Right cardiac atrium (tissue), 5 donors: ENCODE results near the gene NEK1. TPM values are rescaled to one million over a fixed set of nuclear protein-coding genes. Genes with fewer than 3 reads are reported as not detected.
A peak's percentile ranks its signal among the peaks of the same experiment; 100 is the strongest.

Source experiments
- ATAC-seq, 2 donors: fragments of 200-7000 bp; cut with Tn5 transposase; one replicate each; pipeline versions ENCODE4 v1.8.0 to v1.9.1; 2020; ENCODE audit warnings: moderate library complexity in 2 of 2, mild to moderate bottlenecking in 1 of 2
- DNase-seq, 3 donors: peaks; one replicate each; pipeline ENCODE4 v3.0.0-alpha.2; 2020
- H3K27ac ChIP-seq: one replicate; pipeline ENCODE4 v1.5.1; 2013; ENCODE audit warnings: mild to moderate bottlenecking, low read length, control low read depth, moderate library complexity
- H3K27me3 ChIP-seq: one replicate; pipeline ENCODE4 v1.6.1; 2013; ENCODE audit not compliant: control insufficient read depth, insufficient read depth
- H3K4me1 ChIP-seq: one replicate; pipeline ENCODE4 v1.6.1; 2013; ENCODE audit warnings: low read length; ENCODE audit not compliant: control insufficient read depth, insufficient read depth
- H3K4me3 ChIP-seq: one replicate; pipeline ENCODE4 v1.5.1; 2013; ENCODE audit warnings: low read length, control low read depth
- H3K9me3 ChIP-seq: one replicate; pipeline ENCODE4 v1.6.1; 2013; ENCODE audit warnings: low read length; ENCODE audit not compliant: control insufficient read depth
- WGBS: extraction: QIAGEN DNeasy Blood & Tissue Kit; methylation state at CpG from one replicate; pipeline ENCODE4 v1.1.7; 2013; 5-methylcytosine and 5-hydroxymethylcytosine counted together
- intact Hi-C, 4 donors: fragments of 100-400 bp; cut with DNase I; formaldehyde crosslinking; loops; one replicate each; pipeline versions ENCODE4 v1.11.0 to v1.14.0; 2022 to 2023
- polyA plus RNA-seq: library from polyadenylated mRNA; stranded (reverse); fragments of 200-250 nt; gene quantifications from one replicate; pipeline ENCODE4 v1.2.3, GENCODE V29; 2013
- total RNA-seq, 4 donors: library from RNA; stranded (reverse); fragmentation: NEBNext Ultra II Directional; extraction: Animal tissue kit (Norgen Biotek cat#: 25700); gene quantifications; one replicate each; pipeline ENCODE4 v1.2.1, GENCODE V29; 2021
- donor health status: healthy with polysubstance abuse.
- donor health status: DM: no; HTN: yes; CAD: no.
- donor health status: DM: no; HTN: no; CAD: no.
- donor health status: DM: no; HTN: yes; CAD: no; lungs with severe emphysema.
- donor health status: DM: yes; HTN: yes; CAD: no.

NEK1 gene
- total and polyA plus RNA-seq, 5 donors: 5.5 to 16.9 (median 14.0) TPM

GRCh38 chr4:169417629-169418282 lies 194.6 kb downstream of the NEK1 start:
- Histone ChIP-seq H3K4me3 (no peak overlapping the region), H3K9me3 (no peaks in the 10 kb centered on the region), H3K4me1 (no peaks in the 10 kb centered on the region), H3K27ac (no peak overlapping the region), H3K27me3 (no peaks in the 10 kb centered on the region)
- 93% methylated on average over 1 of the region's 1 CpG for WGBS
- DNase-seq (no peak), ATAC-seq (no peak)
- intact Hi-C loops: no loop called here

GRCh38 chr4:169416997-169417396 lies 195.4 kb downstream of the NEK1 start:
- Histone ChIP-seq H3K27ac (no peak overlapping the region), H3K4me3 (no peak overlapping the region), H3K9me3 (no peaks in the 10 kb centered on the region), H3K4me1 (no peaks in the 10 kb centered on the region), H3K27me3 (no peaks in the 10 kb centered on the region)
- DNase-seq (no peak), ATAC-seq (no peak)
- intact Hi-C loops: no loop called here

GRCh38 chr4:169416461-169416860 lies 195.9 kb downstream of the NEK1 start:
- Histone ChIP-seq H3K4me1 (no peaks in the 10 kb centered on the region), H3K27ac (no peak overlapping the region), H3K4me3 (no peak overlapping the region), H3K9me3 (no peaks in the 10 kb centered on the region), H3K27me3 (no peaks in the 10 kb centered on the region)
- ATAC-seq: no peak
- intact Hi-C loops: no loop called here
- 98% methylated on average over 4 of the region's 4 CpGs for WGBS
- no peak for DNase-seq

GRCh38 chr4:169414913-169415312 lies 197.5 kb downstream of the NEK1 start:
- no peaks in the 10 kb centered on the region for H3K27me3 ChIP-seq
- no peak overlapping the region for H3K4me3 ChIP-seq
- H3K27ac ChIP-seq: no peak overlapping the region
- intact Hi-C loops: no loop called here
- no peak for ATAC-seq
- no peaks in the 10 kb centered on the region for H3K4me1 ChIP-seq
- no peaks in the 10 kb centered on the region for H3K9me3 ChIP-seq
- WGBS: 100% methylated on average over 1 of the region's 1 CpG
- no peak for DNase-seq

GRCh38 chr4:169412046-169412445 lies 200.3 kb downstream of the NEK1 start:
- H3K4me1 ChIP-seq: no peaks in the 10 kb centered on the region
- intact Hi-C loops: no loop called here
- no peaks in the 10 kb centered on the region for H3K27me3 ChIP-seq
- no peak overlapping the region for H3K4me3 ChIP-seq
- H3K9me3 ChIP-seq: no peaks in the 10 kb centered on the region
- ATAC-seq: no peak
- no peak for DNase-seq
- no peak overlapping the region for H3K27ac ChIP-seq

GRCh38 chr4:169410839-169411770 lies 201.3 kb downstream of the NEK1 start:
- Histone ChIP-seq H3K4me1 (no peaks in the 10 kb centered on the region), H3K4me3 (no peak overlapping the region), H3K27me3 (no peaks in the 10 kb centered on the region), H3K9me3 (no peaks in the 10 kb centered on the region), H3K27ac (no peak overlapping the region)
- ATAC-seq: no peak
- peak in 1 of 3 donors; percentile 61 for DNase-seq
- intact Hi-C loops: no loop called here
- 81% methylated on average over 12 of the region's 12 CpGs for WGBS

GRCh38 chr4:169407217-169407845 lies 205.1 kb downstream of the NEK1 start:
- H3K27me3 ChIP-seq: no peaks in the 10 kb centered on the region
- ATAC-seq (peak; percentile 94), DNase-seq (no peak)
- intact Hi-C loops: no loop called here
- no peaks in the 10 kb centered on the region for H3K9me3 ChIP-seq
- no peak overlapping the region for H3K27ac ChIP-seq
- H3K4me1 ChIP-seq: peaks cover 1% of the 10 kb centered on the region
- no peak overlapping the region for H3K4me3 ChIP-seq
- WGBS: 52% methylated on average over 1 of the region's 1 CpG

GRCh38 chr4:169404960-169405359 lies 207.4 kb downstream of the NEK1 start:
- WGBS: 58% methylated on average over 1 of the region's 1 CpG
- Histone ChIP-seq H3K4me1 (peaks cover 1% of the 10 kb centered on the region), H3K4me3 (no peak overlapping the region), H3K27ac (no peak overlapping the region), H3K27me3 (no peaks in the 10 kb centered on the region), H3K9me3 (no peaks in the 10 kb centered on the region)
- DNase-seq: no peak
- ATAC-seq: no peak
- intact Hi-C loops: no loop called here

GRCh38 chr4:169400832-169401231 lies 211.6 kb downstream of the NEK1 start:
- Histone ChIP-seq H3K27ac (no peak overlapping the region), H3K4me3 (no peak overlapping the region), H3K4me1 (peaks cover 1% of the 10 kb centered on the region), H3K9me3 (no peaks in the 10 kb centered on the region), H3K27me3 (no peaks in the 10 kb centered on the region)
- ATAC-seq (no peak), DNase-seq (no peak)
- intact Hi-C loops: no loop called here
- 67% methylated on average over 3 of the region's 3 CpGs for WGBS

GRCh38 chr4:169399976-169400767 lies 212.2 kb downstream of the NEK1 start:
- WGBS: 91% methylated on average over 1 of the region's 1 CpG
- no peak for ATAC-seq

More at GRCh38 chr4:169399976-169400767, 212.2 kb downstream of the NEK1 start:
- H3K4me1 ChIP-seq: no peaks in the 10 kb centered on the region
- DNase-seq: no peak
- no peak overlapping the region for H3K4me3 ChIP-seq
- intact Hi-C loops: loop anchor here in 1 of 4 donors (5.0 kb wide), 1 partner anchor 128 kb away; the partner anchor contains the start of gene SH3RF1
- H3K27me3 ChIP-seq: no peaks in the 10 kb centered on the region
- no peak overlapping the region for H3K27ac ChIP-seq
- no peaks in the 10 kb centered on the region for H3K9me3 ChIP-seq
